Endothelial cell (in vitro differentiated cells): ENCODE results near the gene SH2D7. TPM values are rescaled to one million over a fixed set of nuclear protein-coding genes. Genes with fewer than 3 reads are reported as not detected.
A peak's percentile ranks its signal among the peaks of the same experiment; 100 is the strongest.

ENCODE experiments used
- DNase-seq: peaks from one replicate; pipeline ENCODE4 v3.0.0; 2021; ENCODE audit warnings: low spot score
- H3K27ac Mint-ChIP-seq: one replicate; pipeline ENCODE4 v1.8.0; 2021; ENCODE audit warnings: mixed read lengths, inconsistent platforms; ENCODE audit not compliant: unreplicated experiment
- H3K27me3 Mint-ChIP-seq: one replicate; pipeline ENCODE4 v1.8.0; 2021; ENCODE audit warnings: mild to moderate bottlenecking, moderate library complexity, mixed read lengths, inconsistent platforms; ENCODE audit not compliant: unreplicated experiment
- H3K36me3 Mint-ChIP-seq: one replicate; pipeline ENCODE4 v1.8.0; 2021; ENCODE audit warnings: mild to moderate bottlenecking, low read depth, mixed read lengths, inconsistent platforms; ENCODE audit not compliant: unreplicated experiment
- H3K4me1 Mint-ChIP-seq: one replicate; pipeline ENCODE4 v1.8.0; 2021; ENCODE audit warnings: mild to moderate bottlenecking, mixed read lengths, inconsistent platforms; ENCODE audit not compliant: unreplicated experiment
- H3K4me3 Mint-ChIP-seq: one replicate; pipeline ENCODE4 v1.8.0; 2021; ENCODE audit warnings: mild to moderate bottlenecking, mixed read lengths, inconsistent platforms; ENCODE audit not compliant: unreplicated experiment
- H3K9me3 Mint-ChIP-seq: one replicate; pipeline ENCODE4 v1.8.0; 2021; ENCODE audit warnings: mixed read lengths, inconsistent platforms; ENCODE audit not compliant: unreplicated experiment
- CTCF ChIP-seq: fragments of 200-600 bp; sonication (generic); IDR thresholded peaks from one replicate; pipeline ENCODE4 v1.5.0; 2021; ENCODE audit warnings: antibody characterized with exemption; ENCODE audit not compliant: unreplicated experiment
- total RNA-seq: library from RNA; stranded (reverse); fragmentation: NEBNext Ultra II Directional; extraction: Animal tissue kit (Norgen Biotek cat#: 25700); gene quantifications from one replicate; pipeline ENCODE4 v1.2.1, GENCODE V29; 2021; ENCODE audit not compliant: unreplicated experiment

Gene SH2D7
- total RNA-seq, 1 donor from 2014 or later, result not detected

- no peak for TF ChIP-seq CTCF
- Mint-ChIP-seq H3K27me3 (peaks cover 4% of the 10 kb centered on the region), H3K4me1 (peaks cover 24% of the 10 kb centered on the region), H3K9me3 (no peaks in the 10 kb centered on the region), H3K4me3 (no peak overlapping the region), H3K27ac (peak overlapping the region; percentile 5), H3K36me3 (no peaks in the 10 kb centered on the region)
- peak; percentile 18 for DNase-seq
Observed at GRCh38 chr15:78055919-78056713, 36.2 kb upstream of the SH2D7 start.

- Mint-ChIP-seq H3K4me3 (no peak overlapping the region), H3K9me3 (no peaks in the 10 kb centered on the region), H3K36me3 (no peaks in the 10 kb centered on the region), H3K4me1 (peaks cover 19% of the 10 kb centered on the region), H3K27me3 (peaks cover 4% of the 10 kb centered on the region), H3K27ac (no peak overlapping the region)
- no peak for DNase-seq
- TF ChIP-seq CTCF, result no peak
Observed at GRCh38 chr15:78056714-78057269, 35.6 kb upstream of the SH2D7 start.

GRCh38 chr15:78057803-78058202 lies 34.6 kb upstream of the SH2D7 start:
- no peak overlapping the region for H3K4me3 Mint-ChIP-seq

GRCh38 chr15:78058401-78058935 lies 33.9 kb upstream of the SH2D7 start:
- Mint-ChIP-seq H3K4me3 (no peak overlapping the region), H3K27ac (no peak overlapping the region), H3K4me1 (peaks cover 14% of the 10 kb centered on the region), H3K9me3 (no peaks in the 10 kb centered on the region), H3K27me3 (peaks cover 4% of the 10 kb centered on the region), H3K36me3 (no peaks in the 10 kb centered on the region)
- no peak for DNase-seq
- no peak for TF ChIP-seq CTCF

More at GRCh38 chr15:78057803-78058202, 34.6 kb upstream of the SH2D7 start:
- peaks cover 14% of the 10 kb centered on the region for H3K4me1 Mint-ChIP-seq
- peaks cover 4% of the 10 kb centered on the region for H3K27me3 Mint-ChIP-seq
- DNase-seq, result no peak
- no peaks in the 10 kb centered on the region for H3K9me3 Mint-ChIP-seq
- TF ChIP-seq CTCF, result no peak
- no peak overlapping the region for H3K27ac Mint-ChIP-seq
- no peaks in the 10 kb centered on the region for H3K36me3 Mint-ChIP-seq
